ENCODE results near the gene TGFBR1.
"Not testable (repeated sequence)": the region's sequence is repeated elsewhere in the genome, so short reads cannot be mapped to it uniquely, and the experiment has no call there.

Gene TGFBR1

GRCh38 chr9:99184475-99185347 is 79.8 kb downstream of the TGFBR1 start:
- DNase-seq (ENCODE audit: low read depth in 2 of 3, low spot score in 1 of 3): peak; percentile 65 to 72 (median 69)

DNA sequence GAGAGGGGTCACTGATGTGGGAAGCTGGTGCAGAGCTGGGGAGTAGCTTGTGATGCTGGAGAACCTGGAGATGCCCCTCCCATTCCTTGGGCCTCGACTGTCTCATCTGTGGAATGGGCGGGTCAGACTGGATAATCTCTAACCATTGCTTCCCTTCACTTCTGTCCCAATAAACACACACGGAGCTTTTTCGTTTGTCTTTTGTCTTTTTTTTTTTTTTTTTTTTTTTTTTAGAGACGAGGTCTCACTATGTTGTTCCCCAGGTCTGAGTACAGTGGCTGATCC is 80.4 kb downstream of the TGFBR1 start:
- no peak for DNase-seq (ENCODE audit: low read depth in 2 of 3, low spot score in 1 of 3)

- no peak for DNase-seq (ENCODE audit: low read depth in 2 of 3, low spot score in 1 of 3)
Measured at GRCh38 chr9:99185934-99186333, 81.0 kb downstream of the TGFBR1 start.

- DNase-seq (ENCODE audit: low read depth in 2 of 3, low spot score in 1 of 3): no peak
Measured at GRCh38 chr9:99187311-99187710, 82.4 kb downstream of the TGFBR1 start.

DNA sequence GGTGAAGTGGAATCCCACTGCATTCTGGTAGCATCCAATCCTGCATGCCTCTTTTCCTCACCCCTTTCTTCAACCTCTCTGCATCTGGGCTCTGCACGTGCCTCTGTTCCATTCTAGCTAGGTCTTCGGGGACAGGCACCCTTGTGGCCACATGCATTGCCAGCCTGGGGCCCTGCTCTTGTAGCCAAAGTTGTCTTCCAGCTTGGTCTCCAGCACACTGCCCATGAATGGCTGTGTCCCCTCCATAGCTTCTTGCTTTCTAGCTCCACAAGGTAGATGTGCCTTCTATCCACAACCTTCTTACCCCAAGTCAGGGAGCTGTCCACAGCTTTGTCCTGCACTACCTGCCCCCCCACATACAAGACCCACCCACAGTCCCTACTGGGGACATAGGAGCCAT is 84.3 kb downstream of the TGFBR1 start:
- no peak for DNase-seq (ENCODE audit: low read depth in 2 of 3, low spot score in 1 of 3)

DNA sequence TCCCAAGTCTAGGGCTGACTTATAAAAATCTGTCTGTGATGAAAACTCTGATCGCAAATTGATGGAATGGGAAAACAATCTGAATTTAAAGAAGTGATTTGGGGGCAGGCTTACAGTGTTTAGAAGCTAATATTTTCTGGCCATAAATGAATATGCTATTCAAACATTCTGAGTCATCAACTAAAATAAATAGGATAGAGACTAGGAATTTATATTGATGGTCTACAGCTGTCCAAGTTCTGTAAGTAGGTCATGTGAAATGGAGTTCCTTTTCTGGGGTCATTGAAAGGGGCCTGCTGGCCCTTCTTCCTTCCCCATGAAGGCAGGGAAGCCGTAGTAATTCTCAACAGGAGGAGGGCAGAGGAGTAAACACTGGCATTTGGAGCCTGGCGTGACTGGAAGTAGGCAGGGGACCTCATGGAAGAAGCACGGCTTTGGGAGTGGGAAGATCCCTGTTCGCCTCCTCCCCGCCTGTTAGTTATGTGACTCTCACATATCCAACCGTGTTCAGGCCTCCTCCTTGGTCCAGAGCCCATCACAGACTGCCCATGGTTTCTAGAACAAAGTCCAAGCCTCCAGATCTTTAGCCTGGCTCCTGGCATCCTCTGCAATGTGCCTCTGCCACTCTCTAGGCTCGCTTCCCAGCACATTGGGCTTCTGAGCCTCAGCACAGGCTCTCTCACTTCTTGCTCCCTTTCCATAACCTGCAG is 85.1 kb downstream of the TGFBR1 start:
- no peak for DNase-seq (ENCODE audit: low read depth in 2 of 3, low spot score in 1 of 3)

- DNase-seq (ENCODE audit: low read depth in 2 of 3, low spot score in 1 of 3): no peak
Measured at GRCh38 chr9:99190597-99191283, 85.8 kb downstream of the TGFBR1 start.

DNA sequence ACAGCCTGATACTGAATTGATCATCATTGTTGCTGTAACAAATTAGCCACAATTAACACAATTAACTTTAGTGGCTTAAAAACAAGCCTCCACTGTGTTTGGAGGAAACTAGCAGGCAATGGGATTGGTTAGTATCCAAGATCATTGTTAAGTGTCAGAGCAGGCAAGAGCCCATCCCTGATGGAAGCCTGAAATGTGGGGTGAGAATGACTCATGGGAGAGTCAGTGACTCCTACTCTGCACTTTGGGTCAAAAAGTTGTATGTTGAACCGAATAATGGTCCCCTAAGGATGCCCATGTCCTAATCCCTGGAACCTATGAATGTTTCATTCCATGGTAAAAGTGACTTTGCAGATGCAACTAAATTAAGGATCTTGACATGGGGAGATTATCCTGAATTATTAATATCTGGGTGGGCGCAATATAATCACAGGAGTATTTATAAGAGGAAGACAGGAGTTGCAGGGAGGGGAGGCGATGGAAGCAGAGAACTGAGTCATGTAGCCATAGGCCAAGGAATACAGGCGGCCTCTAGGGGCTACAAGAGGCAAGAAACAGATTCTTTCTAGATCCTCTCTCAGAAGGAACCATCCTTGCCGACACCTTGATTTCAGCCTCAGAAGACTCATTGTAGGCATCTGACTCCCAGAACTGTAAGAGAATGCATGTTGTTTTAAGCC is 88.0 kb downstream of the TGFBR1 start:
- no peak for DNase-seq (ENCODE audit: low read depth in 2 of 3, low spot score in 1 of 3)

GRCh38 chr9:99193466-99193821 is 88.5 kb downstream of the TGFBR1 start:
- DNase-seq (ENCODE audit: low read depth in 2 of 3, low spot score in 1 of 3): no peak

GRCh38 chr9:99196484-99196883 is 91.6 kb downstream of the TGFBR1 start:
- DNase-seq (ENCODE audit: low read depth in 2 of 3, low spot score in 1 of 3): not testable (repeated sequence)

DNA sequence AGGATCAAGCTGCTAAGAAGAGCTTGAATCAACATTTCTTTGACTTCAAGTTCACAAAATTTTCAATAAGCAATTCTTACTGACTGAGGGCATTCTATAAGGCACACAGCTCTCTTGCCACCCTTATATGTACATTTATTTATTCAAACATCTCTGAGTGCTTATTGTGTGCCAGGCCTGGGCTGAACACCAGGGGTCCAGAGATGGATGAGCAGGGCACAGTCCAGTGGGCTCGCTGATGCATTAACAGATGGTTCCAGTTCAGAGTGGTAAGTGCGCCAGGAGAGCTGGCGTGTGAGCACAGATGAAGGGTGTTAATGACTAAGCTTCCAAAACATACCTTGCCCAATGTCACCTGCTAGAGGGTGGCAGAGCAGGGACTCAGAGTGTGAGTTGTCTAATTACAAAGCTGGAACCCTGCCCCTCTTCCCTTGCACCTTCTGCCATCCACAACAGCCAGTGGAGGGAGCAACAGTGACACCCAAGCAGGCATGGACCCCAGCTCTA is 92.3 kb downstream of the TGFBR1 start:
- DNase-seq (ENCODE audit: low read depth in 2 of 3, low spot score in 1 of 3): no peak

DNA sequence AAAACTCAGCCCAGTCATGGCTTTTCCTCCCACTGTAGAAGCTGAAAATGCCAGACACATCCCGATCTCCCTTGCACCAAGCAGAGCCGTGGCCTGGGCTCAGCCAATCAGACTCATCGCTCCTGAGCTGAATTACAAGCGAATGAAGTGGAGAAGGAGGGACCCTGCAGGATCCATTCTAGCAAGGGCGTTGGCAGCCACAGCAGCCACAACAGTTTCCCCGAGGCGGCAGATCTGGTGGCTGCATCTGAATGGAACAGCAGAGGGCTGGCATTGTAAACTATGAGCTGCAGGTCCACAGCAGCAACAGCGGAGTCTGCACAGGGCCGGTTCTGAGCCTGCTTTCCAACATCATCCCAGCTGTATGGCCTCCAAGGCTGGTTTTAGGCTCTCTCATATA is 93.1 kb downstream of the TGFBR1 start:
- no peak for DNase-seq (ENCODE audit: low read depth in 2 of 3, low spot score in 1 of 3)

DNA sequence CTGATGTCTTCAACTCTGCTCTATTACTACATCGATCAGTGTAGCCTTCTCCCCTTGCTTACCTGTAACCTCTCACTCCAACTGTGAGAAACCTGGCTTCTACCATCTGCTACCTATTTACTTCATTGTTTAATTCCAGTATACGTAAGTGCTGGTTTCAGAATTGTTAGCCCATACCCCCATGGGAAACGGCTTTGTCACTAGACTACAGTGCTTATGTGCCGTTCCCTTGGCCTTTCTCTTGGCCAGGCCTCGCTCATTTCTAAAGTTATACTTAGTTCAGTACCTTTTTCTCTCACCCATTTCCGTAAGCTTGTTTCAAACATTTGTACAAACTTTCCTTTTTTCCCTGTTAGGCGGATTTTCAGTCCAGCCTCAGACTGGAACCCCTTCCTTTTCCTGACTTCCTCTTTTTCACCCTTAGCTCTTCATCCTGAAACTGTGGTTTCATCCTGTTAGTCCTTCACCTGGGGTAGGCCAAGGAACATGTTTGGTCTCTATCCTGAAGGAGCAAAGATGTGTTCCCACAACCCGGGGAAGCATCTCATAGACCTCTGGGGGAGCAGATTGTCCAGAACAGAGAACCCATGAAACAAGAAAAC is 95.1 kb downstream of the TGFBR1 start:
- DNase-seq (ENCODE audit: low read depth in 2 of 3, low spot score in 1 of 3): no peak

DNA sequence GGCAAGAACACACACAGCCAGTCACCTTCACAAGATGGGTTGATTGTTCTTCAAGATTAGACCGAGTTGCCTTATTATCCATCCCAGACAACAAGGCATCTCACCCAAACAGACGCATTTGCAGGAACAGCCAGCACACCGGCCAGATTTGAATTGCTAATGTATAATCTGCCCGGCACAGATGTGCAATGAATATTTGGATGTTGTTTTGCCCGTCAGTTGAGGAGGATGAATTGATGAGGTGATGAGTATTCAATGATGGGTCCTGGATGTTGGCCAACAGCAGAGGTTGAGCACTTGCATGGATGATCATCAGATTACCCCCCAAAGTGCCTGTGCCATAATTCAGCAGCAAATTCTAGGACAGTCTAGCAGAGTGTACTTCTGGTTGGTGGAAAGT is 96.7 kb downstream of the TGFBR1 start:
- DNase-seq (ENCODE audit: low read depth in 2 of 3, low spot score in 1 of 3): no peak
